Stimulated activated naive CD4-positive, alpha-beta T cell treated with Interleukin-2 at 50 U/mL for 16 hours (primary cell): ENCODE data around the gene TCERG1L.

Source experiments
- DNase-seq: peaks from one replicate; lab custom pipeline; 2025; lab: John Stamatoyannopoulos, UW

Gene TCERG1L

GRCh38 chr10:131207176-131207575 is 104.3 kb downstream of the TCERG1L start:
- DNase-seq, result no peak

- no peak for DNase-seq
Observed at GRCh38 chr10:131206111-131206995, 105.2 kb downstream of the TCERG1L start.

GRCh38 chr10:131205556-131205955 is 106.0 kb downstream of the TCERG1L start:
- no peak for DNase-seq

- no peak for DNase-seq
Observed at GRCh38 chr10:131204406-131205152, 106.9 kb downstream of the TCERG1L start.

- DNase-seq, result no peak
Observed at GRCh38 chr10:131203456-131204357, 107.8 kb downstream of the TCERG1L start.

GRCh38 chr10:131202990-131203389 is 108.5 kb downstream of the TCERG1L start:
- no peak for DNase-seq

GRCh38 chr10:131201741-131202515 is 109.6 kb downstream of the TCERG1L start:
- no peak for DNase-seq

- no peak for DNase-seq
Observed at GRCh38 chr10:131200856-131201470, 110.6 kb downstream of the TCERG1L start.

- DNase-seq, result no peak
Observed at GRCh38 chr10:131199646-131200045, 111.9 kb downstream of the TCERG1L start.

GRCh38 chr10:131198843-131199242 is 112.7 kb downstream of the TCERG1L start:
- DNase-seq, result no peak

- no peak for DNase-seq
Observed at GRCh38 chr10:131198401-131198800, 113.1 kb downstream of the TCERG1L start.

- no peak for DNase-seq
Observed at GRCh38 chr10:131196176-131196885, 115.2 kb downstream of the TCERG1L start.

- no peak for DNase-seq
Observed at GRCh38 chr10:131195558-131196159, 115.9 kb downstream of the TCERG1L start.

- no peak for DNase-seq
Observed at GRCh38 chr10:131195116-131195515, 116.4 kb downstream of the TCERG1L start.

- no peak for DNase-seq
Observed at GRCh38 chr10:131193923-131194322, 117.6 kb downstream of the TCERG1L start.

- no peak for DNase-seq
Observed at GRCh38 chr10:131188494-131188893, 123.0 kb downstream of the TCERG1L start.

- no peak for DNase-seq
Observed at GRCh38 chr10:131187926-131188325, 123.6 kb downstream of the TCERG1L start.

- DNase-seq, result no peak
Observed at GRCh38 chr10:131187274-131187673, 124.2 kb downstream of the TCERG1L start.

- no peak for DNase-seq
Observed at GRCh38 chr10:131186547-131187253, 124.8 kb downstream of the TCERG1L start.
